H9 (cell line): ENCODE measurements around the gene ST3GAL5. TPM values are rescaled to one million over a fixed set of nuclear protein-coding genes. Genes with fewer than 3 reads are reported as not detected.

ENCODE experiments used
- DNase-seq: peaks from one replicate; pipeline ENCODE4 v3.0.0-alpha.2; 2017
- H2AFZ ChIP-seq: one replicate; pipeline ENCODE4 v1.6.1; 2013; ENCODE audit warnings: mild to moderate bottlenecking, low read length, control low read depth, moderate library complexity
- H2AK5ac ChIP-seq: 2 replicates; pipeline ENCODE4 v1.6.1; 2013; ENCODE audit warnings: low read length, control low read depth, mixed read lengths; ENCODE audit not compliant: insufficient read length
- H2BK120ac ChIP-seq: one replicate; pipeline ENCODE4 v1.6.1; 2013; ENCODE audit warnings: low read depth, mild to moderate bottlenecking, low read length, control low read depth, inconsistent platforms; ENCODE audit not compliant: poor library complexity, severe bottlenecking
- H2BK12ac ChIP-seq: 2 replicates; pipeline ENCODE4 v1.6.1; 2013; ENCODE audit warnings: low read length, control low read depth, mixed read lengths, low read depth; ENCODE audit not compliant: insufficient read length
- H2BK15ac ChIP-seq: 2 replicates; pipeline ENCODE4 v1.6.1; 2013; ENCODE audit warnings: low read depth, low read length, control low read depth
- H2BK20ac ChIP-seq: one replicate; pipeline ENCODE4 v1.6.1; 2013; ENCODE audit warnings: low read depth, mild to moderate bottlenecking, low read length, control low read depth, inconsistent platforms; ENCODE audit not compliant: poor library complexity, severe bottlenecking
- H2BK5ac ChIP-seq: 2 replicates; pipeline ENCODE4 v1.6.1; 2013; ENCODE audit warnings: low read length, control low read depth, mixed read lengths; ENCODE audit not compliant: insufficient read length
- H3K14ac ChIP-seq: 2 replicates; pipeline ENCODE4 v1.6.1; 2013; ENCODE audit warnings: low read length, control low read depth; ENCODE audit not compliant: insufficient read depth
- H3K18ac ChIP-seq: 2 replicates; pipeline ENCODE4 v1.6.1; 2013; ENCODE audit warnings: low read depth, mild to moderate bottlenecking, mixed read lengths, low read length, control low read depth; ENCODE audit not compliant: insufficient read length
- H3K23ac ChIP-seq: 2 replicates; pipeline ENCODE4 v1.6.1; 2013; ENCODE audit warnings: low read length, control low read depth, mixed read lengths, low read depth; ENCODE audit not compliant: insufficient read length
- H3K23me2 ChIP-seq: 2 replicates; pipeline ENCODE4 v1.6.1; 2013; ENCODE audit warnings: low read depth, mild to moderate bottlenecking, mixed read lengths, low read length, control low read depth; ENCODE audit not compliant: insufficient read length, poor library complexity, severe bottlenecking
- H3K27ac ChIP-seq: 2 replicates; pipeline ENCODE4 v1.5.1; 2013; ENCODE audit warnings: low read length, control low read depth, mixed read lengths, low read depth; ENCODE audit not compliant: insufficient read length
- H3K27me3 ChIP-seq: 2 replicates; pipeline ENCODE4 v1.6.1; 2013; ENCODE audit warnings: low read length, control low read depth, inconsistent platforms; ENCODE audit not compliant: insufficient read depth
- H3K4ac ChIP-seq: 2 replicates; pipeline ENCODE4 v1.6.1; 2013; ENCODE audit warnings: low read depth, mild to moderate bottlenecking, control low read depth, inconsistent platforms, low read length, moderate library complexity
- H3K4me1 ChIP-seq: 2 replicates; pipeline ENCODE4 v1.6.1; 2013; ENCODE audit warnings: low read length, control low read depth, inconsistent platforms; ENCODE audit not compliant: insufficient read depth
- H3K4me2 ChIP-seq: 2 replicates; pipeline ENCODE4 v1.6.1; 2013; ENCODE audit warnings: low read length, control low read depth, mixed read lengths; ENCODE audit not compliant: insufficient read length, insufficient read depth
- H3K56ac ChIP-seq: 2 replicates; pipeline ENCODE4 v1.6.1; 2013; ENCODE audit warnings: low read depth, mild to moderate bottlenecking, mixed read lengths, low read length, control low read depth; ENCODE audit not compliant: insufficient read length
- H3K79me1 ChIP-seq: 2 replicates; pipeline ENCODE4 v1.6.1; 2013; ENCODE audit warnings: low read depth, mild to moderate bottlenecking, moderate library complexity, low read length, control low read depth, inconsistent platforms; ENCODE audit not compliant: insufficient read depth, poor library complexity, severe bottlenecking
- H3K79me2 ChIP-seq: 2 replicates; pipeline ENCODE4 v1.6.1; 2013; ENCODE audit warnings: low read length, control low read depth, inconsistent platforms; ENCODE audit not compliant: insufficient read depth
- H3K9ac ChIP-seq: 2 replicates; pipeline ENCODE4 v1.6.1; 2013; ENCODE audit warnings: low read length, control low read depth, mixed read lengths; ENCODE audit not compliant: insufficient read length; ENCODE audit errors: extremely low read depth
- H3K9me3 ChIP-seq: one replicate; pipeline ENCODE4 v1.6.1; 2013; ENCODE audit warnings: low read depth, low read length, inconsistent platforms; ENCODE audit not compliant: control insufficient read depth
- H3T11ph ChIP-seq: one replicate; pipeline ENCODE4 v1.6.1; 2013; ENCODE audit warnings: mild to moderate bottlenecking, low read length, control low read depth, inconsistent platforms
- H4K20me1 ChIP-seq: one replicate; pipeline ENCODE4 v1.6.1; 2013; ENCODE audit not compliant: control insufficient read depth, insufficient read length, insufficient read depth
- H4K5ac ChIP-seq: 2 replicates; pipeline ENCODE4 v1.6.1; 2013; ENCODE audit warnings: low read depth, mild to moderate bottlenecking, mixed read lengths, low read length, control low read depth; ENCODE audit not compliant: insufficient read length
- H4K8ac ChIP-seq: replicated peaks from 2 replicates; pipeline ENCODE4 v1.6.1; 2013; ENCODE audit warnings: low read length, control low read depth, mixed read lengths, low read depth; ENCODE audit not compliant: insufficient read length
- H4K91ac ChIP-seq: 2 replicates; pipeline ENCODE4 v1.6.1; 2013; ENCODE audit warnings: low read depth, mild to moderate bottlenecking, moderate library complexity, mixed read lengths, low read length, control low read depth; ENCODE audit not compliant: insufficient read length
- H3K27ac Mint-ChIP-seq, 3 experiments: 2 replicates in 2 of 3; 3 replicates in 1 of 3; pipeline ENCODE4 v1.8.0; 2020 to 2021; ENCODE audit warnings: mixed read lengths in 3 of 3, mild to moderate bottlenecking in 1 of 3, moderate library complexity in 1 of 3
- H3K27me3 Mint-ChIP-seq: 2 replicates; pipeline ENCODE4 v1.8.0; 2021; ENCODE audit warnings: low read depth, mild to moderate bottlenecking, moderate library complexity, mixed read lengths
- H3K36me3 Mint-ChIP-seq, 3 experiments: 2 replicates in 2 of 3; 3 replicates in 1 of 3; pipeline ENCODE4 v1.8.0; 2020 to 2021; ENCODE audit warnings: low read depth in 3 of 3, mixed read lengths in 3 of 3; ENCODE audit not compliant: insufficient read depth in 1 of 3
- H3K4me1 Mint-ChIP-seq, 2 experiments: 2 replicates each; pipeline ENCODE4 v1.8.0; 2020; ENCODE audit warnings: mixed read lengths in 2 of 2
- H3K4me3 Mint-ChIP-seq, 2 experiments: 2 replicates in 1 of 2; 3 replicates in 1 of 2; pipeline ENCODE4 v1.8.0; 2020 to 2021; ENCODE audit warnings: mild to moderate bottlenecking in 2 of 2, mixed read lengths in 2 of 2, moderate library complexity in 1 of 2
- H3K9me3 Mint-ChIP-seq, 2 experiments: 2 replicates in 1 of 2; 3 replicates in 1 of 2; pipeline ENCODE4 v1.8.0; 2020; ENCODE audit warnings: mild to moderate bottlenecking in 2 of 2, mixed read lengths in 2 of 2, moderate library complexity in 1 of 2
- CTCF ChIP-seq: fragments of 200-600 bp; sonication (generic); conservative IDR thresholded peaks from 3 replicates; pipeline ENCODE4 v1.8.0; 2021; ENCODE audit warnings: antibody characterized with exemption, mild to moderate bottlenecking
- WGBS: extraction: QIAGEN DNeasy Blood & Tissue Kit; methylation state at CpG from one replicate; pipeline ENCODE4 v1.1.7; 2013; ENCODE audit warnings: missing lambda C conversion rate, low lambda C conversion rate, mixed read lengths; ENCODE audit not compliant: insufficient read length; ENCODE audit errors: extremely low coverage; 5-methylcytosine and 5-hydroxymethylcytosine counted together
- total RNA-seq: library from RNA; stranded (reverse); gene quantifications from 2 replicates; pipeline ENCODE4 v1.2.1, GENCODE V29; 2021

Gene ST3GAL5
- total RNA-seq, 1 experiment from 2014 or later = 3.3 TPM

- Histone ChIP-seq H2AK5ac (no peak overlapping the region), H3K79me2 (no peaks in the 10 kb centered on the region), H2BK5ac (no peak overlapping the region), H3K4ac (no peak overlapping the region), H4K91ac (no peak overlapping the region), H2BK15ac (no peak overlapping the region), H3K9ac (no peak overlapping the region), H3K9me3 (no peaks in the 10 kb centered on the region), H2BK12ac (no peak overlapping the region), H4K5ac (no peak overlapping the region), H3K23me2 (no peaks in the 10 kb centered on the region), H4K8ac (no peak overlapping the region), H3K23ac (no peak overlapping the region), H3K14ac (no peak overlapping the region), H2BK120ac (no peak overlapping the region), H3K18ac (no peak overlapping the region), H2AFZ (no peak overlapping the region), H3K4me1 (no peaks in the 10 kb centered on the region), H3T11ph (no peak overlapping the region), H4K20me1 (no peaks in the 10 kb centered on the region), H3K27me3 (no peaks in the 10 kb centered on the region), H3K79me1 (no peaks in the 10 kb centered on the region), H2BK20ac (no peak overlapping the region), H3K56ac (no peak overlapping the region), H3K4me2 (no peak overlapping the region), H3K27ac (no peak overlapping the region)
- Mint-ChIP-seq H3K27ac (no peak overlapping the region), H3K4me3 (no peak overlapping the region), H3K4me1 (peaks cover 0 to 4% of the 10 kb centered on the region in 2 experiments; a peak in 1 of 4 replicates), H3K27me3 (peaks cover 6% of the 10 kb centered on the region), H3K9me3 (no peaks in the 10 kb centered on the region), H3K36me3 (no peaks in the 10 kb centered on the region)
- TF ChIP-seq CTCF = no peak
- DNase-seq = no peak
- WGBS = no CpG with 5 or more reads among the region's 4 CpGs
Observed at GRCh38 chr2:85905187-85905666, 16.4 kb upstream of the ST3GAL5 start.
